GM19351 (cell line): Measurements from ENCODE around the gene C2CD2.

Experiments used
- ATAC-seq: cut with Tn5 transposase; IDR thresholded peaks from one replicate; pipeline ENCODE4 v1.9.1; 2021; ENCODE audit warnings: mild to moderate bottlenecking, moderate library complexity; ENCODE audit not compliant: unreplicated experiment

The C2CD2 gene

GRCh38 chr21:41850085-41850484 lies 103.7 kb downstream of the C2CD2 start:
- no peak for ATAC-seq

DNA sequence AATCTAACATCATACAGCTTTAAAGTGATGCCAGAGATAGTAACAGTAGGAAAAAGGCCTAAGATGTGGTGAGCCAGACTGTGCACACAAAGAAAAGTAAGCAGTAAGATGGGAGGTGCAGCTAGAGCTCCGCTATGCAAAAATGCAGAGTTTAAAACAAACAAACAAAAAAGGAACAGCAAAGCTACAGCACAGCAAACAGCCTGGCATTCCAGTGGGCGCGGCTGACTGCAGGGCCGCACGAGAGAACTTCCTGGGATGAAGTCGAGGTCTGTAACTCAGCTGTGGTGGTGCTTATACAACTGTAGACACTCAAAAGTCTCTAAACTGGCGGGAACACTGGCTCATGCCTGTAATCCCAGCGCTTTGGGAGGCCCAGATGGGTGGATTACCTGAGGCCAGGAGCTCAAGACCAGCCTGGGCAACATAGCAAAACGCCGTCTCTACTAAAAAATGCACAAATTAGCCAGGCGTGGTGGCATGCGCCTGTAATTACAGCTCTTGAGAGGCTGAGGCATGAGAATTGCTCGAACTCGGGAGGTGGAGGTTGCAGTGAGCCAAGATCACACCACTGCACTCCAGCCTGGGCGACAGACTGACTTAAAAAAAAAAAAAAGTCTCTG lies 104.7 kb downstream of the C2CD2 start:
- ATAC-seq: no peak

DNA sequence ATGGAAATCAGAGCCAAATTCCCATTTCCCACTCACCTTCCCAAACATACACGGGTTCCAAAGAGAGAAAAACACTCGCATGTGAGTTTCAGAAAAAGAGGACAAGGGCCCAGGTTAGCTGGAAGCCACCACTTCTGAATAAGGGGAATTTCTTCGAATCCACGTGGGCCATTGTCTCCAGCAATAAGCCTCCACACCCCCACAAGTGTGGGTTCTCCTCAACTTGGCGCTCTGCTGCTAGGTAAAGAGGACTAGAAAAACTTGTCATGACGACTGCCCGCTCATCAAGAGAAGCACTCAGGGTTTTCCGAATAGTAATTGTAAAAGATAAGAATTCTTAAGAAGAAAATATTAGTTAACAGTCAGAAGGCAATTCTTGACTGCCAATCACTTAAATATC lies 105.3 kb downstream of the C2CD2 start:
- ATAC-seq: no peak

DNA sequence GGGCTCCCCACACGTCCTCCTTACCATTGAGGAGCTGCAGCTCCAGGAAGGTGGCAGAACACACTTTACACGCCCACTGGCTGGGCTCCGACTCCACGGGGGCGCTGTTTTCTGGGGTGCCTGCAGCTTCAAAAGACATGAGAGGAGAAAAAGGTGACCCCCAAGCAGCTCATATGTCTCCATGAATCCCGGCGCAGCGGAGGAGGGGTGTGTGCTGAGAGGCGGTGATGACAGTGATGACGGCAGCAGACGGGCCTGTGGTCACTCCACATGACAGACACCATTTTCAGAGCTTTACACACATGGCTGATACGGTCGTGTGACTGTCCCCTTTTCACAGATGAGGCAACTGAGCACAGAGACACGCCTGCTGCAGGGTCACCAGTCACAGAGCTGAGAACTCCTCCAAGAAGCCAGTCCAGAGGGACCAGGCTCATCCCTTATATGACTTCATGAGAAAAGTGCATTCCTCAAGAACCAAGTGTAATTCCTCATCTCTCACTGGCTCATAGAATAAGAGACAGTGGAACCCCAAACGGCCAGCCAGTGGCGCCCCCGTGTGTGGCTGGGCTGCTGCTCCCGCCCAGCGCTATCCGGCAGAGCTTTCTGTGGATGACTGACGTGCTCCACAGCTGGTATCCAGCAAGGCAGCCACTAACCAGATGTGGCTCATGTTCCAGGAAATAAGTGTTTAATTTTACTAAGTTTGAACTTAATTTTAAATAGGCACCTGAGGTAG lies 106.6 kb downstream of the C2CD2 start:
- no peak for ATAC-seq

GRCh38 chr21:41846536-41846935 lies 107.3 kb downstream of the C2CD2 start:
- ATAC-seq: no peak

- ATAC-seq: no peak
These were observed 107.8 kb downstream of the C2CD2 start for GRCh38 chr21:41846033-41846317.

DNA sequence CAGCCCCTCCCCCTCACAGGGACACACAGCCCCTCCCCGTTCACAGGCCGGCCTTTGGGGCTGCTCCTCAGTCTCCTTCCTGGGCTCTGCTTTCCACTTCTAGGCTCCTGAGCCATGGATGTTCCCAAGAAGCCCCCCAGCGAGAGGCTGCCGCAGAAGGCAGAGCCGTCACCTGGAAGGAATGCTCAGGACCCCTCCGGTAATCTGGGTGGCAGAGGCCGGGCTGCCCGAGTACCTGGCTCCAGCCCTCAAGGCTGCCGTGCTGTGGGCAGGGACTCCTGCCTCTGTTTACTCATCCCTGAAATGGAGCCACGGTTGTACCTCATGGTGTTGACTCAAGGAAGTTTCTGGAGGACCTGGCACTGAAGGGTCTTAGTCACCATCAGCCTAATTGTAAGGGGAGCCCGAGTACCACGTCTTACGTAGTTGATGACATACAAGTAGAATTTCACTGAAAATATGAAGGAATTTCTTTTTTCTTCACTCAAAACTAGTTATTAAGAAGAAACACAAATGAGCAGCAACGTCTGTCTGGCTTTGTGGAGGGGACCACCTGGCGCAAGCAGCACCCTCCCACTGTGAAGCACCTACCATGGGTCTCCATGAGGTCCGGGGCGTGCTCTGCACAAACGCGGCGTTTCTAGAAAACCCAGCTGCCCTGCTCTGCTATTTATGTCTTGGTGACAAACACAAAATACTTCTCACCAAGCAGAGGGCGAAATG lies 108.3 kb downstream of the C2CD2 start:
- ATAC-seq: no peak

GRCh38 chr21:41843584-41843983 lies 110.2 kb downstream of the C2CD2 start:
- ATAC-seq: no peak

DNA sequence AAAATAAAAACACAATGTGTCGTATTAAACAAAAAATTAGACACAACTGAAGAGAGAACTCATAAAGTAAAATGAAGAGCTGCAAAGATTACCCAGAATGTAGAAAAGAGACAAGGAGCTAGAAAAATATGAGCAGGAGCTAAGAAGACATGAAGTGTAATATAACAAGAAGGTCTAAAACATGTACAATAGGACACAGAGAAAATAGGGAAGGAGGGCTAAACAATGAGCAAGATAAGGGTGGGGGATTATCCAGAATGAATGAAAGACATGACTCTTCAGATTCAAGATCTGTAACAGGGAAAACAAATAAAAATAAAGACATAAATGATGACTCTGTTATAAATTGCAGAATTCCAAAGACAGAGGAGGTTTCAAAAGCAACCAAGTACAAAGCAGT lies 112.9 kb downstream of the C2CD2 start:
- no peak for ATAC-seq

DNA sequence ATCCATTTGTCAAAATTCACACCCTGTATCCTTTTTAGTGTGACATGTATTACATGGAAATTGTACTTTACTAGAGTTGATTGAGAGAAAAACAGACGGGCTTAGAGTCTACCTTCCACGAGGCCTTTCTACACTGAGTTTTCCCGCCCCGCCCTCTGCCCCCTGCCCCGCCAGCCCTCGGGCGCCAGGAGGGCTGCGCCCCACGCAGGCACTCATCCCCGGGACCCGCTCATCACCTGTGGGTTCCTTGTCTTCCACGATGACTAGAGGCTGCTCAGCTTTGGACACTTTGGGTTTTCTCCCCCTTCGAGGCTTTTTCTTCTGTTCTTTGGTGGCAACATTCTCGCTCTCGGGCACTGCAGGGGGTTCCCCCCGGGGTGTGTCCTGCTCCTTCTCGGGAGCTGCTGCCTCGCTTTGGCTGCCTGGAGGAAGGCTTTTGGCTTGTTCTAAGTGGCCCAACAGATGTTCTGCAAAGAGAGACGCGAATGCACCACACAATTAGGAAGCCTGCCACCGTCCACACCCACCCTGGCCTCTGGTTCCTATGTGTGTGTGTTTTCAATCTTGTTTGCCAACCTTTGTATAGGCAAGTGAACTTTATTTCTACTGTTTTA lies 114.3 kb downstream of the C2CD2 start:
- ATAC-seq: no peak

DNA sequence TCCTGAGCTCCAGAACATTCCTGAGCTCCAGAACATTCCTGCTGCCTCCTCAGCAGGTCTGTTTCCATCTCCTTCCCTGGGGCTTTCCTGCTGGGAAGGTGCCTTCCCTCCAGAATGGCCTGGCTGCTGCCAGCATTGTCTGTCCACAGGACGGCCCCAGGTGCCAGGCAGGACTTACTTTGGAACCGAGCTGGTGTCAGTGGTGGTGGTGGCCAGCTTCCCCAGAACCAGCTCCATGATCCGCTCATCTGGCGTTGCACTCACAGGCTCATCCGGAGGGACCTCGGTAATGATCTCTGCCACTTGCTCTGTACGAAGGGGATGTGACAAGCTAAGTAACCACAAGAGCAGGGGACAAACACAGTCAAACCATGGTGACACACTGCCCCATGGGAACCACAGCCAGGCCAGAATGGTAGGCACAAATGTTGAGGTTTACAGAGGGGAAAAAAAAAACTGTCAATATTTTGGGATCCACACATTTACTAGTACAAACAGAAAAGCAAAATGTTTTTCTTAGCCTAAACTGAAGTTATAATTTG lies 116.0 kb downstream of the C2CD2 start:
- ATAC-seq: no peak

DNA sequence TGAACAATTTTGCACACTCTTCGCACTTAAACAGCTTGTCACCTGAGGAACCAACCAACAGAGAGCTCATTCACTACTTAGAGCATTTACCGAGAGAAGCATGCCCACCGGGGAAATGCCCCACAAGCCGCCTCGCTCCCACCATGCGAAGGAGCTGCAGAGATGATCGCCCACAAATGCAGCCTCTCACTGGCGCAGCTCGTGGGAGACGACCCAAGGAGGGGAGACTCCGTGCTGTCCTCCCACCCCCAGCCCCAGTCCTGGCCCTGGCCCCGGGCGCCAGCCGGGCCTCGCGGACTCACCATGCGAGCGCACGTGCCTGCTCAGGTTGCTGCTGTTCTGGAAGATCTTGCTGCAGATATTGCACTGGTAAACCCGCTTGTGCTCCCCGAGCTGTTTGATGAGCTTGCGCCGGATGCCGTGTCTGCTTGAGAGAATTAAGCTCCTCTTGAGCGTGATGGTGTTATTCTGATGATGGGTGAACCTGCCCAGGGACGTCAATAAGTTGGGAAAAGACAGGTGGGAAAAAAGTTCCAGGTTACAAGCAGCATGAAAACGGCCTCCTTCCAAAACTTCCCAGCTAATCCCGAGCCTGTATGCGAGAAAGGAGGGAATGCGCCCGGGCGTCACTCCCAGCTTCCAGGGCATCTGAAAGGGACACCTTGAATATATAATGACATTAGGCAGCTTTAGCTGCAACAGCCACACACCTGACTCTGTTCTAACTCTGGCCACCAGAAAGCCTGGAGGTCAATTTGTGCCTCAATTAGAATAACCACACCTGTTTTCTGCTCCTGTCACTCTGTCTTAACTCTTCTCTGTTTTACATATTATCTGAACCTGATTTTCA lies 117.4 kb downstream of the C2CD2 start:
- ATAC-seq: no peak

GRCh38 chr21:41835711-41836154 lies 118.1 kb downstream of the C2CD2 start:
- no peak for ATAC-seq
